ENCODE data around the gene FAM32A.

DNA sequence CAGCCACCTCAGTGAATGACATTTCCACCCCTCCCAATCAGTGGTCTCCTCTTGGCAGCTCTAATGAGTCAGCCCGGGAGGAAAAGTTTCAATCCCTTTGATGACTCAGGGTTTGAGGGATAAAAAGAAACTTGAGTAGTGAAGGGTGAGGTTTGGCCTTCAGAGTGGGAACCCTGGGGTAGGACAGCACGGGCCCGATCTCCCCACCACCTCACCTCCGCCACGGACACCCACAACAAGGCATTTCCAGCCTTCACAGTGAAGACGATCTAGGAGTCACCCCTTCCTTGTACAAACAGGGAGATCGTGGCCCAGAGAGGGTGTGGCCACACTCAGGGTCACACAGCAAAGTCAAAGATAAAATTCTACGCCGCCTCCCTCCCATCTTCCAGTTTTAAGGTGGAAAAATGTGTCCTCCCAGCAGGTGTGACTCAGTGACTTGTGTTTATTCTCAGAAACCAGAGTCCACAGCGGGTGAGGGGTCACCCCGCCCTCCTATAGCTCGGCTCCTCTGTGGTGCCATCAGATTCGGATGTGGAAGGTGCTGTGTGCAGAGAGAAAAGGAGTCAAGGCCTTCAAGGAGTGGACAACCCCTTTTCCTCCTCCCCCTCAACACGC lies 24.2 kb upstream of the FAM32A start:
- TF ChIP-seq, protein P1, sequence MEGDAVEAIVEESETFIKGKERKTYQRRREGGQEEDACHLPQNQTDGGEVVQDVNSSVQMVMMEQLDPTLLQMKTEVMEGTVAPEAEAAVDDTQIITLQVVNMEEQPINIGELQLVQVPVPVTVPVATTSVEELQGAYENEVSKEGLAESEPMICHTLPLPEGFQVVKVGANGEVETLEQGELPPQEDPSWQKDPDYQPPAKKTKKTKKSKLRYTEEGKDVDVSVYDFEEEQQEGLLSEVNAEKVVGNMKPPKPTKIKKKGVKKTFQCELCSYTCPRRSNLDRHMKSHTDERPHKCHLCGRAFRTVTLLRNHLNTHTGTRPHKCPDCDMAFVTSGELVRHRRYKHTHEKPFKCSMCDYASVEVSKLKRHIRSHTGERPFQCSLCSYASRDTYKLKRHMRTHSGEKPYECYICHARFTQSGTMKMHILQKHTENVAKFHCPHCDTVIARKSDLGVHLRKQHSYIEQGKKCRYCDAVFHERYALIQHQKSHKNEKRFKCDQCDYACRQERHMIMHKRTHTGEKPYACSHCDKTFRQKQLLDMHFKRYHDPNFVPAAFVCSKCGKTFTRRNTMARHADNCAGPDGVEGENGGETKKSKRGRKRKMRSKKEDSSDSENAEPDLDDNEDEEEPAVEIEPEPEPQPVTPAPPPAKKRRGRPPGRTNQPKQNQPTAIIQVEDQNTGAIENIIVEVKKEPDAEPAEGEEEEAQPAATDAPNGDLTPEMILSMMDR (IDR thresholded peaks at IDR 0.05) = no peak
- TF ChIP-seq POLR2A (IDR thresholded peaks at IDR 0.05) = no peak

All from body of pancreas (tissue), 4 donors.